ENCODE results near the gene ZER1.

DNA sequence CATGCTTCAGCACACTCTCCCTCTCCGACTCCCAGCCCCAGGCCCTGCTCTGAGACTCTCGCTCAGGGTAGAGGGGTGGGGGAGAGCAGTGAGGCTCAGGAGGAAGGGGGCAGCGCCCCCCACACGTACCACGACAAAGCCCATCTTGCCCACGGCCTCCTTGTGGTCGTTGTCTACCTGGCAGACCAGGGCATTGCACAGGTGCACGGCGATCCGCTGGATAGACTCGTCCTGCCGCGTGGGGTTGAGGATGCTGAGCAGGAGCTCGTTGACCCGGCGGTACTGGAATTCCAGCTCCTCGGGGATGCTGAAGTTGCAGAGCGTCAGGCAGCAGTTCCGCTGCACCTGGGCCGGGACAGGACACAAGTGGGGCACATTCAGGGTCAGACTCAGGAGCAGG is 29.3 kb downstream of the ZER1 start:
- TF ChIP-seq, protein P1, sequence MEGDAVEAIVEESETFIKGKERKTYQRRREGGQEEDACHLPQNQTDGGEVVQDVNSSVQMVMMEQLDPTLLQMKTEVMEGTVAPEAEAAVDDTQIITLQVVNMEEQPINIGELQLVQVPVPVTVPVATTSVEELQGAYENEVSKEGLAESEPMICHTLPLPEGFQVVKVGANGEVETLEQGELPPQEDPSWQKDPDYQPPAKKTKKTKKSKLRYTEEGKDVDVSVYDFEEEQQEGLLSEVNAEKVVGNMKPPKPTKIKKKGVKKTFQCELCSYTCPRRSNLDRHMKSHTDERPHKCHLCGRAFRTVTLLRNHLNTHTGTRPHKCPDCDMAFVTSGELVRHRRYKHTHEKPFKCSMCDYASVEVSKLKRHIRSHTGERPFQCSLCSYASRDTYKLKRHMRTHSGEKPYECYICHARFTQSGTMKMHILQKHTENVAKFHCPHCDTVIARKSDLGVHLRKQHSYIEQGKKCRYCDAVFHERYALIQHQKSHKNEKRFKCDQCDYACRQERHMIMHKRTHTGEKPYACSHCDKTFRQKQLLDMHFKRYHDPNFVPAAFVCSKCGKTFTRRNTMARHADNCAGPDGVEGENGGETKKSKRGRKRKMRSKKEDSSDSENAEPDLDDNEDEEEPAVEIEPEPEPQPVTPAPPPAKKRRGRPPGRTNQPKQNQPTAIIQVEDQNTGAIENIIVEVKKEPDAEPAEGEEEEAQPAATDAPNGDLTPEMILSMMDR (IDR thresholded peaks at IDR 0.05), result no peak
- no peak for TF ChIP-seq ZFX (IDR thresholded peaks at IDR 0.05; ENCODE audit: borderline replicate concordance)
